Measurements from ENCODE around the gene LRMDA. TPM values are rescaled to one million over a fixed set of nuclear protein-coding genes. Genes with fewer than 3 reads are reported as not detected.

LRMDA gene
- total RNA-seq, 3 donors from 2014 or later: 9.4 to 14.9 (median 10.3) TPM

- Histone ChIP-seq H3K4me1 (ENCODE audit: low read depth) (no peaks in the 10 kb centered on the region), H3K36me3 (ENCODE audit: low read depth) (no peaks in the 10 kb centered on the region), H3K4me3 (no peak overlapping the region), H3K9me3 (no peaks in the 10 kb centered on the region)
- DNase-seq (no peak), ATAC-seq (no peak)
- intact Hi-C loops (cut with DNase I, micrococcal nuclease): no loop called here
- TF ChIP-seq CTCF (IDR thresholded peaks at IDR 0.05): no peak
Observed at GRCh38 chr10:75937823-75938222, 506.4 kb downstream of the LRMDA start.

DNA sequence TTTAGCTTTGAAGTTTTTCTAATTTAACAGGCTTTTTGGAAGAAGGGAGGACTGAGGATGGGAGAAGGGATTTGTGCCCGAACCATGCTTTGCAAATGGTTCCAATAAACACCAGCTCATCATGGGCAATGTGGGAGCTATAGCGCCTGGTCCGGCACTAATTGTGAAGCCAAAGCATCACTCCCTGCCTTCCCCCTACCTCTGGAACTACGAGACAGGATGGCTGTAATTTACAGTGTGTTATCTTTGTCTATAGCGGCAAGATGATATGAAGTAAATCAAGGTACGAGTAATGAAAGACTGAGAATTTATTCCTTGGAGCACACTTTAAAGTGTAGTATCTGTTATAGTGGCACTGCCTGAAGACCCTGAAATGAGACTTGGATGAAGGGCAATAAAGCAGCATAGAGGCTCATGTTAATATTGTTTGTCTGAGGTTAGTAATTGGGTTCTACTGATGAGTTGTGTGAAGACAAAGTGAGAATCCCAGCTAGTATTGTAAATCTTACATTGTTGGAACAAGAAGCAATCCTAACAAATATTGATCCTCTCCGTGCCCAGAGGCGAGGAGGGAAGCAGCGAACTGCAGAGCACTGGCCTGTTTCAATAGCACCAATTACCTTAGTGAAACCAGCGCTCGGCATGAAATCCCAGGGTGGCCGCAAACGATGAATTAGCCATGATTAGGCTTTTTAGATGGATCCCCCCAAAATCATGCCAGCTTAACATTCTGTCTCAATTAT, 507.1 kb downstream of the LRMDA start:
- TF ChIP-seq CTCF (IDR thresholded peaks at IDR 0.05): no peak
- ATAC-seq: no peak
- Histone ChIP-seq H3K36me3 (ENCODE audit: low read depth) (no peaks in the 10 kb centered on the region), H3K4me1 (ENCODE audit: low read depth) (no peaks in the 10 kb centered on the region), H3K9me3 (no peaks in the 10 kb centered on the region), H3K4me3 (no peak overlapping the region)
- DNase-seq: no peak
- intact Hi-C loops (cut with DNase I, micrococcal nuclease): no loop called here

- H3K9me3 ChIP-seq: no peaks in the 10 kb centered on the region
- no peaks in the 10 kb centered on the region for H3K4me1 ChIP-seq (ENCODE audit: low read depth)
- H3K36me3 ChIP-seq (ENCODE audit: low read depth): no peaks in the 10 kb centered on the region
- ATAC-seq: no peak
- H3K4me3 ChIP-seq: no peak overlapping the region
- DNase-seq: no peak
- no peak for TF ChIP-seq CTCF (IDR thresholded peaks at IDR 0.05)
- intact Hi-C loops (cut with DNase I, micrococcal nuclease): no loop called here
Observed at GRCh38 chr10:75939541-75939940, 508.1 kb downstream of the LRMDA start.

DNA sequence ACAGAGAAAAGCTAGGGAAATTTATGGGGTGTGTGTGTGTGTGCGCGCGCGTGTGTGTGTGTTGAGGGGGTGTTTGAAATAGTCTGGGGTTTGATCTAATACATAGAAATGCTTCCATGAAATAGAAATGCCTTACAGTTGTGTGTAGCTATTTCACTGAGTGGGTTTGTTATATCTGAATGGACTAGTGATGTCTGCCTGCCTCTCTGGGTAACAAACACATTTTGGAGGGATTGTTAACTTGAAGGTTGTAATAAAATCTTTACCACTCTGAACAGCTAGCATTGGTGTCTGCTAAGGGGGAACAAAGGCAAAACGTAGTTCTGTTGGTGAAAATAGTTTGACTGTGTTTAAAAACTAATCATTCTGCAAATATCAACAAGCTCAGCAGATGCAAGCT, 509.3 kb downstream of the LRMDA start:
- Histone ChIP-seq H3K4me1 (ENCODE audit: low read depth) (no peaks in the 10 kb centered on the region), H3K36me3 (ENCODE audit: low read depth) (no peaks in the 10 kb centered on the region), H3K9me3 (peaks cover 5% of the 10 kb centered on the region), H3K4me3 (no peak overlapping the region)
- TF ChIP-seq CTCF (IDR thresholded peaks at IDR 0.05): no peak
- no peak for DNase-seq
- intact Hi-C loops (cut with DNase I, micrococcal nuclease): no loop called here
- ATAC-seq: no peak

DNA sequence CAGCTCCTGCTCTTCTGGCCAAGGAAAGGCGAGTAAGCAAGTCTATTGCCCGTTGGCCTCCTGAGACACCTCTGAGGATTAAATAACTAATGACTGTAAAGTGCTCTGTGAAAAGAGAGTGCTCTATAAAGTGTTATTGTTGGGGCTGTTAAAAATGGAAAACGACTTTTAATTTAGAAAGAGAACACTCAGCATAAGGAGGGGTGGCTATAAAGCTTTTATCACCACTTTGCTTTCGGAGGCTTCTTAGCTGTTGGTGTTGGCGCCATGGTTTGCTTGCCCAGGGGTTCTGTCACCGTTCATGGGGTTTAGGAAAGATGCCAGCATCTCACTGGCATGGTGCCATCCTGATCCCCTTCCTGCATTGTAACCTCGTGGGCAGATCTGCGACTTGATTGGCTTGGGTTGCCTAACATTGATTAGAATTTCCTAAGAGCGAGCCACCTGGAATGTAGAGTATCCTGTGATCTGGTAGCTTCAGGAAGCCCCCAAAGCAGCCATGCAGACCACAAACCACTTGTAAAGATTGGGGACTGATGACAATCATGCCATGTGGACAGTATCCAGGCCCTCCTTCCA, 509.9 kb downstream of the LRMDA start:
- Histone ChIP-seq H3K9me3 (peaks cover 5% of the 10 kb centered on the region), H3K36me3 (ENCODE audit: low read depth) (no peaks in the 10 kb centered on the region), H3K4me1 (ENCODE audit: low read depth) (no peaks in the 10 kb centered on the region), H3K4me3 (no peak overlapping the region)
- DNase-seq (no peak), ATAC-seq (no peak)
- intact Hi-C loops (cut with DNase I, micrococcal nuclease): no loop called here
- no peak for TF ChIP-seq CTCF (IDR thresholded peaks at IDR 0.05)

All from mucosa of descending colon (tissue), 3 donors.